WTC11 (cell line): ENCODE data around the gene LECT2. TPM values are rescaled to one million over a fixed set of nuclear protein-coding genes. Genes with fewer than 3 reads are reported as not detected.

Experiments used
- ATAC-seq: fragments of 200-7000 bp; cut with Tn5 transposase; 2 replicates; pipeline ENCODE4 v1.10.0; 2021; ENCODE audit warnings: mild to moderate bottlenecking, moderate library complexity
- CTCF ChIA-PET: fragments of 300-600 bp; sonication (Branson Sonifier 250); formaldehyde crosslinking; loops from one replicate; lab custom pipeline; 2021; ENCODE audit warnings: antibody characterized with exemption; lab: Charles Lee
- POLR2A ChIA-PET: fragments of 350-600 bp; sonication (Branson Sonifier 250); formaldehyde crosslinking; loops from one replicate; lab custom pipeline; 2021; ENCODE audit warnings: antibody characterized with exemption; lab: Charles Lee
- DNase-seq: peaks from one replicate; pipeline ENCODE4 v3.0.0; 2021; ENCODE audit warnings: low spot score
- H3K27ac Mint-ChIP-seq: 2 replicates; pipeline ENCODE4 v1.8.0; 2021; ENCODE audit warnings: mixed read lengths
- H3K27me3 Mint-ChIP-seq: 2 replicates; pipeline ENCODE4 v1.8.0; 2021; ENCODE audit warnings: low read depth, mild to moderate bottlenecking, moderate library complexity, mixed read lengths
- H3K36me3 Mint-ChIP-seq: 2 replicates; pipeline ENCODE4 v1.8.0; 2021; ENCODE audit warnings: mixed read lengths
- H3K4me1 Mint-ChIP-seq: 2 replicates; pipeline ENCODE4 v1.8.0; 2022; ENCODE audit warnings: mixed read lengths
- H3K4me3 Mint-ChIP-seq: 2 replicates; pipeline ENCODE4 v1.8.0; 2021; ENCODE audit warnings: mild to moderate bottlenecking, moderate library complexity, mixed read lengths
- H3K9me3 Mint-ChIP-seq: 2 replicates; pipeline ENCODE4 v1.8.0; 2021; ENCODE audit warnings: mixed read lengths
- CREB1 ChIP-seq: sonication (generic); formaldehyde crosslinking; IDR thresholded peaks from 2 replicates; pipeline ENCODE4 v1.8.0; 2023; ENCODE audit warnings: mild to moderate bottlenecking, missing genetic modification reagents
- CTCF ChIP-seq: fragments of 200-600 bp; IDR thresholded peaks from 2 replicates; pipeline ENCODE4 v1.8.0; 2022; ENCODE audit warnings: antibody characterized with exemption
- E2F1 ChIP-seq: sonication (generic); formaldehyde crosslinking; IDR thresholded peaks from 2 replicates; pipeline ENCODE4 v1.8.0; 2022; ENCODE audit warnings: mild to moderate bottlenecking, missing genetic modification reagents
- ELF4 ChIP-seq: sonication (generic); formaldehyde crosslinking; IDR thresholded peaks from 2 replicates; pipeline ENCODE4 v1.8.1; 2022; ENCODE audit warnings: low read depth, mild to moderate bottlenecking, moderate library complexity, missing genetic modification reagents
- ETV6 ChIP-seq: sonication (generic); formaldehyde crosslinking; IDR thresholded peaks from 2 replicates; pipeline ENCODE4 v1.8.1; 2022; ENCODE audit warnings: mild to moderate bottlenecking, missing genetic modification reagents
- FOXP1 ChIP-seq: sonication (generic); formaldehyde crosslinking; IDR thresholded peaks from 2 replicates; pipeline ENCODE4 v1.8.0; 2022; ENCODE audit warnings: missing genetic modification reagents, mild to moderate bottlenecking, moderate library complexity, borderline replicate concordance
- HMGA2 ChIP-seq: fragments of 250-450 bp; sonication (Bioruptor Pico); IDR thresholded peaks from 2 replicates; pipeline ENCODE4 v1.4.0; 2021; ENCODE audit warnings: mild to moderate bottlenecking, moderate library complexity
- MYBL2 ChIP-seq: sonication (generic); formaldehyde crosslinking; IDR thresholded peaks from 2 replicates; pipeline ENCODE4 v1.8.1; 2023; ENCODE audit warnings: mild to moderate bottlenecking, moderate library complexity, missing genetic modification reagents
- PRDM15 ChIP-seq: sonication (generic); formaldehyde crosslinking; IDR thresholded peaks from 2 replicates; pipeline ENCODE4 v1.8.0; 2022; ENCODE audit warnings: missing genetic modification reagents
- USF1 ChIP-seq: sonication (generic); formaldehyde crosslinking; IDR thresholded peaks from 2 replicates; pipeline ENCODE4 v1.8.0; 2022; ENCODE audit warnings: mild to moderate bottlenecking, missing genetic modification reagents
- ZBTB21 ChIP-seq: sonication (generic); formaldehyde crosslinking; IDR thresholded peaks from 2 replicates; pipeline ENCODE4 v1.8.1; 2023; ENCODE audit warnings: mild to moderate bottlenecking, missing genetic modification reagents, borderline replicate concordance
- ZNF121 ChIP-seq: sonication (generic); formaldehyde crosslinking; IDR thresholded peaks from 2 replicates; pipeline ENCODE4 v1.8.0; 2023; ENCODE audit warnings: missing genetic modification reagents
- ZNF138 ChIP-seq: sonication (generic); formaldehyde crosslinking; conservative IDR thresholded peaks from 2 replicates; pipeline ENCODE4 v1.8.1; 2022; ENCODE audit warnings: mild to moderate bottlenecking, moderate library complexity, missing genetic modification reagents
- ZNF232 ChIP-seq: sonication (generic); formaldehyde crosslinking; IDR thresholded peaks from 2 replicates; pipeline ENCODE4 v1.8.0; 2022; ENCODE audit warnings: mild to moderate bottlenecking, missing genetic modification reagents
- ZNF263 ChIP-seq: sonication (generic); formaldehyde crosslinking; IDR thresholded peaks from 2 replicates; pipeline ENCODE4 v1.8.1; 2022; ENCODE audit warnings: low read depth, mild to moderate bottlenecking, moderate library complexity, missing genetic modification reagents
- ZNF532 ChIP-seq: fragments of 250-450 bp; sonication (Bioruptor Pico); IDR thresholded peaks from 2 replicates; pipeline ENCODE4 v1.9.0; 2021; ENCODE audit warnings: mild to moderate bottlenecking, borderline replicate concordance
- total RNA-seq: library from RNA; stranded (reverse); gene quantifications from 3 replicates; pipeline ENCODE4 v1.2.3, GENCODE V29; 2021

LECT2 gene
- total RNA-seq, 1 experiment from 2014 or later = not detected

- TF ChIP-seq ZNF263 (CRISPR knock-in tag) (no peak), ZNF138 (CRISPR knock-in tag) (no peak), ELF4 (CRISPR knock-in tag) (no peak), PRDM15 (CRISPR knock-in tag) (no peak)
Measured at GRCh38 chr5:135937245-135937911, 17.4 kb downstream of the LECT2 start (continued).

- CTCF ChIA-PET = no interaction called here
- ATAC-seq = no peak
- no peak for DNase-seq
- POLR2A ChIA-PET = no interaction called here
- no peak overlapping the region for H3K27ac Mint-ChIP-seq
- H3K27me3 Mint-ChIP-seq = peaks cover 41% of the 10 kb centered on the region
- no peak overlapping the region for H3K4me3 Mint-ChIP-seq
- no peaks in the 10 kb centered on the region for H3K9me3 Mint-ChIP-seq
- no peak for TF ChIP-seq ETV6
- no peaks in the 10 kb centered on the region for H3K36me3 Mint-ChIP-seq
- H3K4me1 Mint-ChIP-seq = no peaks in the 10 kb centered on the region
Measured at GRCh38 chr5:135934939-135935338, 19.8 kb downstream of the LECT2 start.

- ATAC-seq (peak; percentile 22), DNase-seq (peak; percentile 31)
- H3K36me3 Mint-ChIP-seq = no peaks in the 10 kb centered on the region
- H3K27ac Mint-ChIP-seq = no peak overlapping the region
- CTCF ChIA-PET = no interaction called here
- H3K9me3 Mint-ChIP-seq = no peaks in the 10 kb centered on the region
- no peaks in the 10 kb centered on the region for H3K4me1 Mint-ChIP-seq
- POLR2A ChIA-PET = no interaction called here
- peaks cover 77% of the 10 kb centered on the region for H3K27me3 Mint-ChIP-seq
- peak overlapping the region; percentile 81 for H3K4me3 Mint-ChIP-seq
- TF ChIP-seq ZNF532 (CRISPR knock-in tag) = no peak
- TF ChIP-seq USF1 = no peak
- no peak for TF ChIP-seq CREB1 (CRISPR knock-in tag)
- TF ChIP-seq ZNF232 (CRISPR knock-in tag) = no peak
Measured at GRCh38 chr5:135930949-135931295, 23.9 kb downstream of the LECT2 start.

- peaks cover 78% of the 10 kb centered on the region for H3K27me3 Mint-ChIP-seq
- no peaks in the 10 kb centered on the region for H3K9me3 Mint-ChIP-seq
- no peaks in the 10 kb centered on the region for H3K36me3 Mint-ChIP-seq
- peak; percentile 94 for ATAC-seq
- H3K4me1 Mint-ChIP-seq = no peaks in the 10 kb centered on the region
- no peak overlapping the region for H3K27ac Mint-ChIP-seq
- peak; percentile 76 for DNase-seq
- ChIA-PET CTCF (interaction anchor here (0.8 to 1.4 kb wide), 2 partner anchors 31 to 68 kb away, joined by 3 to 4 read pairs; no protein-coding TSS in a partner anchor), POLR2A (no interaction called here)
- H3K4me3 Mint-ChIP-seq = peak overlapping the region; percentile 81
- TF ChIP-seq E2F1 (CRISPR knock-in tag) = 0 out of 2 replicates have a peak, but pooled peaks have one; percentile 6
- 0 out of 2 replicates have a peak, but pooled peaks have one; percentile 38 for TF ChIP-seq MYBL2
- 0 out of 2 replicates have a peak, but pooled peaks have one; percentile 14 for TF ChIP-seq CTCF
- TF ChIP-seq HMGA2 = no peak
- peak; percentile 82; the same call in 1 of the 2 replicates for TF ChIP-seq FOXP1
- TF ChIP-seq ZNF232 (CRISPR knock-in tag) = 0 out of 2 replicates have a peak, but pooled peaks have one; percentile 29
- TF ChIP-seq ZNF121 (CRISPR knock-in tag) = no peak
- peak; percentile 25; the same call in 1 of the 2 replicates for TF ChIP-seq ZBTB21 (CRISPR knock-in tag)
Measured at GRCh38 chr5:135930029-135930948, 24.5 kb downstream of the LECT2 start.
